ENCODE results near the gene CDC42SE1. TPM values are rescaled to one million over a fixed set of nuclear protein-coding genes. Genes with fewer than 3 reads are reported as not detected.

Gene CDC42SE1
- total and polyA plus RNA-seq, 9 of the 15 experiments (the other 6 are each of a cell fraction or from before 2014, with no cell fraction given), result 78.1 to 189 (median 114) TPM

GRCh38 chr1:151070474-151071276 is 11.3 kb upstream of the CDC42SE1 start, which contains the start of gene GABPB2 (continued):
- TF ChIP-seq, protein P1, sequence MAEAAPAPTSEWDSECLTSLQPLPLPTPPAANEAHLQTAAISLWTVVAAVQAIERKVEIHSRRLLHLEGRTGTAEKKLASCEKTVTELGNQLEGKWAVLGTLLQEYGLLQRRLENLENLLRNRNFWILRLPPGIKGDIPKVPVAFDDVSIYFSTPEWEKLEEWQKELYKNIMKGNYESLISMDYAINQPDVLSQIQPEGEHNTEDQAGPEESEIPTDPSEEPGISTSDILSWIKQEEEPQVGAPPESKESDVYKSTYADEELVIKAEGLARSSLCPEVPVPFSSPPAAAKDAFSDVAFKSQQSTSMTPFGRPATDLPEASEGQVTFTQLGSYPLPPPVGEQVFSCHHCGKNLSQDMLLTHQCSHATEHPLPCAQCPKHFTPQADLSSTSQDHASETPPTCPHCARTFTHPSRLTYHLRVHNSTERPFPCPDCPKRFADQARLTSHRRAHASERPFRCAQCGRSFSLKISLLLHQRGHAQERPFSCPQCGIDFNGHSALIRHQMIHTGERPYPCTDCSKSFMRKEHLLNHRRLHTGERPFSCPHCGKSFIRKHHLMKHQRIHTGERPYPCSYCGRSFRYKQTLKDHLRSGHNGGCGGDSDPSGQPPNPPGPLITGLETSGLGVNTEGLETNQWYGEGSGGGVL (CRISPR knock-in tag; IDR thresholded peaks at IDR 0.05), result no peak
- TF ChIP-seq, protein P2, sequence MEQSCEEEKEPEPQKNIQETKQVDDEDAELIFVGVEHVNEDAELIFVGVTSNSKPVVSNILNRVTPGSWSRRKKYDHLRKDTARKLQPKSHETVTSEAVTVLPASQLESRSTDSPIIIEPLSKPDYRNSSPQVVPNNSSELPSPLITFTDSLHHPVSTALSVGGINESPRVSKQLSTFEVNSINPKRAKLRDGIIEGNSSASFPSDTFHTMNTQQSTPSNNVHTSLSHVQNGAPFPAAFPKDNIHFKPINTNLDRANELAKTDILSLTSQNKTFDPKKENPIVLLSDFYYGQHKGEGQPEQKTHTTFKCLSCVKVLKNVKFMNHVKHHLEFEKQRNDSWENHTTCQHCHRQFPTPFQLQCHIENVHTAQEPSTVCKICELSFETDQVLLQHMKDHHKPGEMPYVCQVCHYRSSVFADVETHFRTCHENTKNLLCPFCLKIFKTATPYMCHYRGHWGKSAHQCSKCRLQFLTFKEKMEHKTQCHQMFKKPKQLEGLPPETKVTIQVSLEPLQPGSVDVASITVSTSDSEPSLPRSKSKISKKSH (CRISPR knock-in tag; IDR thresholded peaks at IDR 0.05), result no peak
- TF ChIP-seq PCBP2 (IDR thresholded peaks at IDR 0.05; ENCODE audit: low read depth, low read length, poor library complexity, severe bottlenecking) (no peak), SRSF7 (optimal IDR thresholded peaks at IDR 0.05; ENCODE audit: low read depth, low read length) (no peak), PHF8 (IDR thresholded peaks at IDR 0.05; ENCODE audit: borderline replicate concordance, low read length) (peak; percentile 71), KAT7 (CRISPR knock-in tag; IDR thresholded peaks at IDR 0.05; ENCODE audit: borderline replicate concordance) (peak; percentile 65), PHF21A (IDR thresholded peaks at IDR 0.05; ENCODE audit: borderline replicate concordance, low read depth) (peak; percentile 92), SETDB1 (IDR thresholded peaks at IDR 0.05; ENCODE audit: low read length) (no peak), MBD1 (CRISPR knock-in tag; IDR thresholded peaks at IDR 0.05) (no peak), PHB2 (IDR thresholded peaks at IDR 0.05; ENCODE audit: low read depth) (no peak), ZNF282 (CRISPR knock-in tag; IDR thresholded peaks at IDR 0.05) (no peak), SREBF1 (IDR thresholded peaks at IDR 0.05; ENCODE audit: borderline replicate concordance, low read depth, low read length) (no peak), FIP1L1 (IDR thresholded peaks at IDR 0.05; ENCODE audit: low read depth, low read length, poor library complexity, severe bottlenecking) (no peak), ZNF143 (CRISPR knock-in tag; IDR thresholded peaks at IDR 0.05) (peak; percentile 59; the same call in 1 of the 2 replicates), PTRF (tag; IDR thresholded peaks at IDR 0.05) (no peak), CREB1 (IDR thresholded peaks at IDR 0.05) (peak; percentile 84), CREB1 (CRISPR knock-in tag; IDR thresholded peaks at IDR 0.05) (peak; percentile 89), DEAF1 (CRISPR knock-in tag; IDR thresholded peaks at IDR 0.05) (0 out of 2 replicates have a peak, but pooled peaks have one; percentile 10), HMG20A (CRISPR knock-in tag; conservative IDR thresholded peaks at IDR 0.05) (no peak), KLF6 (CRISPR knock-in tag; IDR thresholded peaks at IDR 0.05; ENCODE audit: borderline replicate concordance) (peak; percentile 69; the same call in 1 of the 2 replicates), ZNF57 (CRISPR knock-in tag; IDR thresholded peaks at IDR 0.05) (no peak), ELF2 (CRISPR knock-in tag; IDR thresholded peaks at IDR 0.05) (peak; percentile 99)

Data from K562 (cell line).